HepG2 (cell line): ENCODE data around the gene AZU1. TPM values are rescaled to one million over a fixed set of nuclear protein-coding genes. Genes with fewer than 3 reads are reported as not detected.

Experiments
- FOXK2 ChIP-seq: fragments of 450-650 bp; IDR thresholded peaks from 2 replicates; pipeline ENCODE4 v1.6.1; 2016
- FOXO1 ChIP-seq: sonication (generic); formaldehyde crosslinking; IDR thresholded peaks from 2 replicates; pipeline ENCODE4 v1.4.0; 2020; ENCODE audit warnings: missing genetic modification reagents
- HMGXB3 ChIP-seq: sonication (generic); formaldehyde crosslinking; IDR thresholded peaks from 2 replicates; pipeline ENCODE4 v1.4.0; 2020; ENCODE audit warnings: missing genetic modification reagents, borderline replicate concordance
- MTF1 ChIP-seq: sonication (generic); formaldehyde crosslinking; IDR thresholded peaks from 2 replicates; pipeline ENCODE4 v1.5.0; 2020; ENCODE audit warnings: missing genetic modification reagents
- TEF ChIP-seq: sonication (generic); formaldehyde crosslinking; IDR thresholded peaks from 2 replicates; pipeline ENCODE4 v1.5.0; 2020; ENCODE audit warnings: missing genetic modification reagents
- ZBTB42 ChIP-seq: sonication (generic); formaldehyde crosslinking; IDR thresholded peaks from 2 replicates; pipeline ENCODE4 v1.5.0; 2020; ENCODE audit warnings: mild to moderate bottlenecking, missing genetic modification reagents
- ZBTB7B ChIP-seq: sonication (generic); formaldehyde crosslinking; IDR thresholded peaks from 2 replicates; pipeline ENCODE4 v1.4.0; 2020; ENCODE audit warnings: missing genetic modification reagents
- ZNF121 ChIP-seq: sonication (generic); formaldehyde crosslinking; IDR thresholded peaks from 2 replicates; pipeline ENCODE4 v1.5.0; 2020; ENCODE audit warnings: mild to moderate bottlenecking, missing genetic modification reagents
- ZNF33A ChIP-seq: sonication (generic); formaldehyde crosslinking; IDR thresholded peaks from 2 replicates; pipeline ENCODE4 v1.5.1; 2020; ENCODE audit warnings: missing genetic modification reagents, mild to moderate bottlenecking, moderate library complexity, borderline replicate concordance
- ZNF703 ChIP-seq: sonication (generic); formaldehyde crosslinking; IDR thresholded peaks from 2 replicates; pipeline ENCODE4 v1.5.1; 2020; ENCODE audit warnings: missing genetic modification reagents, mild to moderate bottlenecking, moderate library complexity, borderline replicate concordance
- polyA plus RNA-seq, 8 experiments: library from polyadenylated mRNA; depleted of rRNA in 3 of 8; stranded (reverse) in 7 of 8; unstranded in 1 of 8; fragments of >200 nt; fragmentation: Illumina TruSeq in 4 of 8; extraction: Trizol in 4 of 8; gene quantifications; 2 replicates each; pipeline versions ENCODE4 v1.2.1 to v1.2.3, GENCODE V29; 2011 to 2016; ENCODE audit warnings: low read depth in 4 of 8, missing spikeins in 1 of 8, mixed read lengths in 1 of 8; ENCODE audit not compliant: insufficient read depth in 1 of 8
- total RNA-seq, 5 experiments: library from RNA; depleted of rRNA; stranded (reverse); fragments of >200 nt; fragmentation: Illumina TruSeq; extraction: Trizol; gene quantifications; 2 replicates each; pipeline ENCODE4 v1.2.3, GENCODE V29; 2016; ENCODE audit warnings: low read depth in 1 of 5
- TF ChIP-seq, protein P1 (sequence below): IDR thresholded peaks from 2 replicates; pipeline ENCODE4 v1.4.0; 2020; ENCODE audit warnings: mild to moderate bottlenecking, missing genetic modification reagents
- TF ChIP-seq, protein P2 (sequence below): sonication (generic); formaldehyde crosslinking; IDR thresholded peaks from 2 replicates; pipeline ENCODE4 v1.8.0; 2022; ENCODE audit warnings: missing genetic modification reagents, mild to moderate bottlenecking, borderline replicate concordance
- TF ChIP-seq, protein P3 (sequence below): sonication (generic); formaldehyde crosslinking; IDR thresholded peaks from 2 replicates; pipeline ENCODE4 v1.4.0; 2020; ENCODE audit warnings: mild to moderate bottlenecking, missing genetic modification reagents
- TF ChIP-seq, protein P4 (sequence below): sonication (generic); formaldehyde crosslinking; IDR thresholded peaks from 2 replicates; pipeline ENCODE4 v1.5.1; 2020; ENCODE audit warnings: mild to moderate bottlenecking, missing genetic modification reagents

Gene AZU1
- total and polyA plus RNA-seq, 2 of the 13 experiments (the other 11 are each of a cell fraction or from before 2014, with no cell fraction given), result not detected

DNA sequence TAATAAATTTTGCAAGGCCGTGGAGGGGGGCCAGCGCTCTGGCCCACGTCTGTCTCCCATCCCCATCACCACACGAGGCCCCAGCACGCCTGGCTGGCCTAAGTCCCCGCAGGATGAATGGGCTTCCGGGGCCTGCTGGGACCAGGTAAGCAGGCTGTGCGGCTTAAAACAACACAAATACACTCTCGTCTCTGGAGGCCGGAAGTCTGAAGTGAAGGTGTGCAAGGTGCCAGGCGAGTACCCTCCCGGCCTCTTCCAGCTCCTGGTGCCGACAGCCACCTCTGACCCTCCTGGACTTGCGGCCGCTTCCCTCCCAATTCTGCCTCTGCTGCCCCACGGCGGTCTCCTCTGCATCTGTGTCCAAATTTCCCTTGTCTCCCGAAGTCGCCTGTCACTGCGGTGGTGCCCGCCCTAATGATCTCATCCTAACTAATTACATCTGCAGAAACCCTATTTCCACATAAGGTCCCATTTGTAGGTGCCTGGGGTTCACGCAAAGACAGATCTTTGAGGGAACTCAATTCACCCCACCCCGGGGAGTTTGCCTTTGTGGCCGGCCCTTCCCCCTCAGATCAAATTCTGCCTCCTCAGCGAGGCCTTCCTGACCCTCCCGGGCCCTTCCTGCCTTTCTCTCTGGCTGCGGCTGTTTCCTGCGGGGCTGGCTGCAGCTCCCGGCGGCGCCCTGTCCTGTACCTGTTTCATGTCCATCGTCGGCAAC is 38.5 kb upstream of the AZU1 start (continued):
- TF ChIP-seq, protein P1, sequence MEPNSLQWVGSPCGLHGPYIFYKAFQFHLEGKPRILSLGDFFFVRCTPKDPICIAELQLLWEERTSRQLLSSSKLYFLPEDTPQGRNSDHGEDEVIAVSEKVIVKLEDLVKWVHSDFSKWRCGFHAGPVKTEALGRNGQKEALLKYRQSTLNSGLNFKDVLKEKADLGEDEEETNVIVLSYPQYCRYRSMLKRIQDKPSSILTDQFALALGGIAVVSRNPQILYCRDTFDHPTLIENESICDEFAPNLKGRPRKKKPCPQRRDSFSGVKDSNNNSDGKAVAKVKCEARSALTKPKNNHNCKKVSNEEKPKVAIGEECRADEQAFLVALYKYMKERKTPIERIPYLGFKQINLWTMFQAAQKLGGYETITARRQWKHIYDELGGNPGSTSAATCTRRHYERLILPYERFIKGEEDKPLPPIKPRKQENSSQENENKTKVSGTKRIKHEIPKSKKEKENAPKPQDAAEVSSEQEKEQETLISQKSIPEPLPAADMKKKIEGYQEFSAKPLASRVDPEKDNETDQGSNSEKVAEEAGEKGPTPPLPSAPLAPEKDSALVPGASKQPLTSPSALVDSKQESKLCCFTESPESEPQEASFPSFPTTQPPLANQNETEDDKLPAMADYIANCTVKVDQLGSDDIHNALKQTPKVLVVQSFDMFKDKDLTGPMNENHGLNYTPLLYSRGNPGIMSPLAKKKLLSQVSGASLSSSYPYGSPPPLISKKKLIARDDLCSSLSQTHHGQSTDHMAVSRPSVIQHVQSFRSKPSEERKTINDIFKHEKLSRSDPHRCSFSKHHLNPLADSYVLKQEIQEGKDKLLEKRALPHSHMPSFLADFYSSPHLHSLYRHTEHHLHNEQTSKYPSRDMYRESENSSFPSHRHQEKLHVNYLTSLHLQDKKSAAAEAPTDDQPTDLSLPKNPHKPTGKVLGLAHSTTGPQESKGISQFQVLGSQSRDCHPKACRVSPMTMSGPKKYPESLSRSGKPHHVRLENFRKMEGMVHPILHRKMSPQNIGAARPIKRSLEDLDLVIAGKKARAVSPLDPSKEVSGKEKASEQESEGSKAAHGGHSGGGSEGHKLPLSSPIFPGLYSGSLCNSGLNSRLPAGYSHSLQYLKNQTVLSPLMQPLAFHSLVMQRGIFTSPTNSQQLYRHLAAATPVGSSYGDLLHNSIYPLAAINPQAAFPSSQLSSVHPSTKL, result no peak
- no peak for TF ChIP-seq ZBTB42 (CRISPR knock-in tag)
- TF ChIP-seq ZNF33A (CRISPR knock-in tag), result no peak
- no peak for TF ChIP-seq MTF1 (CRISPR knock-in tag)
- no peak; the same call in 1 of the 2 replicates for TF ChIP-seq ZNF121 (CRISPR knock-in tag)
- no peak for TF ChIP-seq FOXK2
- no peak for TF ChIP-seq HMGXB3 (CRISPR knock-in tag)
- TF ChIP-seq, protein P2, sequence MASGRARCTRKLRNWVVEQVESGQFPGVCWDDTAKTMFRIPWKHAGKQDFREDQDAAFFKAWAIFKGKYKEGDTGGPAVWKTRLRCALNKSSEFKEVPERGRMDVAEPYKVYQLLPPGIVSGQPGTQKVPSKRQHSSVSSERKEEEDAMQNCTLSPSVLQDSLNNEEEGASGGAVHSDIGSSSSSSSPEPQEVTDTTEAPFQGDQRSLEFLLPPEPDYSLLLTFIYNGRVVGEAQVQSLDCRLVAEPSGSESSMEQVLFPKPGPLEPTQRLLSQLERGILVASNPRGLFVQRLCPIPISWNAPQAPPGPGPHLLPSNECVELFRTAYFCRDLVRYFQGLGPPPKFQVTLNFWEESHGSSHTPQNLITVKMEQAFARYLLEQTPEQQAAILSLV (CRISPR knock-in tag), result peak; percentile 33; the same call in 1 of the 2 replicates
- TF ChIP-seq ZNF703, result no peak
- no peak for TF ChIP-seq TEF (CRISPR knock-in tag)
- TF ChIP-seq, protein P3, sequence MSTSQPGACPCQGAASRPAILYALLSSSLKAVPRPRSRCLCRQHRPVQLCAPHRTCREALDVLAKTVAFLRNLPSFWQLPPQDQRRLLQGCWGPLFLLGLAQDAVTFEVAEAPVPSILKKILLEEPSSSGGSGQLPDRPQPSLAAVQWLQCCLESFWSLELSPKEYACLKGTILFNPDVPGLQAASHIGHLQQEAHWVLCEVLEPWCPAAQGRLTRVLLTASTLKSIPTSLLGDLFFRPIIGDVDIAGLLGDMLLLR (CRISPR knock-in tag), result no peak
- TF ChIP-seq, protein P4, sequence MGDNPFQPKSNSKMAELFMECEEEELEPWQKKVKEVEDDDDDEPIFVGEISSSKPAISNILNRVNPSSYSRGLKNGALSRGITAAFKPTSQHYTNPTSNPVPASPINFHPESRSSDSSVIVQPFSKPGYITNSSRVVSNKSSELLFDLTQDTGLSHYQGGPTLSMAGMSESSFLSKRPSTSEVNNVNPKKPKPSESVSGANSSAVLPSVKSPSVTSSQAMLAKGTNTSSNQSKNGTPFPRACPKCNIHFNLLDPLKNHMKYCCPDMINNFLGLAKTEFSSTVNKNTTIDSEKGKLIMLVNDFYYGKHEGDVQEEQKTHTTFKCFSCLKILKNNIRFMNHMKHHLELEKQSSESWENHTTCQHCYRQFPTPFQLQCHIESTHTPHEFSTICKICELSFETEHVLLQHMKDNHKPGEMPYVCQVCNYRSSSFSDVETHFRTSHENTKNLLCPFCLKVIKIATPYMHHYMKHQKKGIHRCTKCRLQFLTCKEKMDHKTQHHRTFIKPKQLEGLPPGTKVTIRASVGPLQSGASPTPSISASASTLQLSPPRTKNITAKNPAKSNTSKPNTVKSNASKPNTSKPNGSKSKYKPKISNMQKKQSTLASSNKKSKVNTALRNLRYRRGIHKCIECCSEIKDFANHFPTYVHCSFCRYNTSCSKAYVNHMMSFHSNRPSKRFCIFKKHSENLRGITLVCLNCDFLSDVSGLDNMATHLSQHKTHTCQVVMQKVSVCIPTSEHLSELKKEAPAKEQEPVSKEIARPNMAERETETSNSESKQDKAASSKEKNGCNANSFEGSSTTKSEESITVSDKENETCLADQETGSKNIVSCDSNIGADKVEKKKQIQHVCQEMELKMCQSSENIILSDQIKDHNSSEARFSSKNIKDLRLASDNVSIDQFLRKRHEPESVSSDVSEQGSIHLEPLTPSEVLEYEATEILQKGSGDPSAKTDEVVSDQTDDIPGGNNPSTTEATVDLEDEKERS, result no peak
- TF ChIP-seq FOXO1 (CRISPR knock-in tag), result no peak
- TF ChIP-seq ZBTB7B (CRISPR knock-in tag), result no peak; the same call in 1 of the 2 replicates
